Epidermal melanocyte (primary cell): ENCODE measurements around the gene SANBR.
"Not testable (repeated sequence)": the region's sequence is repeated elsewhere in the genome, so short reads cannot be mapped to it uniquely, and the experiment has no call there.

ENCODE experiments used
- DNase-seq: peaks from one replicate; pipeline ENCODE4 v3.0.0; 2011; ENCODE audit warnings: low spot score; ENCODE audit not compliant: insufficient read length

Gene SANBR

GRCh38 chr2:61065714-61066709 is at the start of gene SANBR:
TSS of gene SANBR (plus strand) at chr2:61065871. CDS start at chr2:61070351, 4,480 bp downstream.
- DNase-seq, result peak; percentile 59

GRCh38 chr2:61015976-61016375 is 49.7 kb upstream of the SANBR start:
- DNase-seq, result no peak

- DNase-seq, result no peak
Measured at GRCh38 chr2:61016392-61017002, 49.2 kb upstream of the SANBR start.

GRCh38 chr2:61017003-61017555 is 48.6 kb upstream of the SANBR start:
- peak; percentile 59 for DNase-seq

GRCh38 chr2:61017556-61018317 is 47.9 kb upstream of the SANBR start, which contains the start of the genes PEX13 and PUS10:
TSS of gene PEX13 (plus strand) at chr2:61017720. CDS start at chr2:61017760, 40 bp downstream.
TSS of gene PUS10 (minus strand) at chr2:61018255. CDS start at chr2:61011890, 6,365 bp downstream.
- peak; percentile 69 for DNase-seq

GRCh38 chr2:61018318-61018755 is 47.3 kb upstream of the SANBR start:
- no peak for DNase-seq

GRCh38 chr2:61018798-61019197 is 46.9 kb upstream of the SANBR start:
- DNase-seq, result no peak

- no peak for DNase-seq
Measured at GRCh38 chr2:61021228-61021660, 44.4 kb upstream of the SANBR start.

GRCh38 chr2:61023670-61024069 is 42.0 kb upstream of the SANBR start:
- DNase-seq, result no peak

GRCh38 chr2:61029533-61029932 is 36.1 kb upstream of the SANBR start:
- DNase-seq, result no peak

GRCh38 chr2:61034592-61034991 is 31.1 kb upstream of the SANBR start:
- not testable (repeated sequence) for DNase-seq

- DNase-seq, result not testable (repeated sequence)
Measured at GRCh38 chr2:61036643-61037042, 29.0 kb upstream of the SANBR start.

GRCh38 chr2:61042807-61043206 is 22.9 kb upstream of the SANBR start:
- DNase-seq, result no peak

- DNase-seq, result no peak
Measured at GRCh38 chr2:61044636-61045035, 21.0 kb upstream of the SANBR start.

- no peak for DNase-seq
Measured at GRCh38 chr2:61045226-61045625, 20.4 kb upstream of the SANBR start.

GRCh38 chr2:61045999-61046398 is 19.7 kb upstream of the SANBR start:
- DNase-seq, result no peak

GRCh38 chr2:61055557-61055956 is 10.1 kb upstream of the SANBR start:
- DNase-seq, result no peak

GRCh38 chr2:61057562-61057961 is 8.1 kb upstream of the SANBR start:
- no peak for DNase-seq

GRCh38 chr2:61059382-61059781 is 6.3 kb upstream of the SANBR start:
- no peak for DNase-seq

- DNase-seq, result no peak
Measured at GRCh38 chr2:61074100-61074499, 8.4 kb downstream of the SANBR start.

GRCh38 chr2:61085883-61086282 is 20.2 kb downstream of the SANBR start:
- DNase-seq, result no peak
